Peyer's patch (tissue), 4 donors: ENCODE measurements around the gene ATXN1. TPM values are rescaled to one million over a fixed set of nuclear protein-coding genes. Genes with fewer than 3 reads are reported as not detected.

ENCODE experiments used
- DNase-seq, 3 donors: peaks; one replicate each; pipeline ENCODE4 v3.0.0-alpha.2; 2017 to 2019
- H3K27ac ChIP-seq, 4 donors: fragments of 200-600 bp; sonication (generic); one replicate each; pipeline ENCODE4 v1.5.1; 2016 to 2019
- H3K27me3 ChIP-seq, 2 donors: fragments of 200-600 bp; sonication (generic); one replicate each; pipeline ENCODE4 v1.5.1; 2019
- H3K36me3 ChIP-seq, 3 donors: fragments of 200-600 bp; sonication (generic); one replicate each; pipeline ENCODE4 v1.5.1; 2016 to 2019
- H3K4me1 ChIP-seq, 4 donors: fragments of 200-600 bp; sonication (generic); one replicate each; pipeline ENCODE4 v1.5.1; 2016 to 2019
- H3K4me3 ChIP-seq, 4 donors: fragments of 200-600 bp; sonication (generic); 1 replicate in 3 of 4; 2 replicates in 1 of 4; pipeline ENCODE4 v1.5.1; 2016 to 2019; ENCODE audit warnings: mild to moderate bottlenecking in 1 of 4
- H3K9me3 ChIP-seq, 4 donors: fragments of 200-600 bp; sonication (generic); one replicate each; pipeline ENCODE4 v1.5.1; 2016 to 2019; ENCODE audit warnings: mild to moderate bottlenecking in 1 of 4
- CTCF ChIP-seq, 6 experiments: fragments of 450-650 bp in 4 of 6; fragments of 200-600 bp in 2 of 6; sonication (generic) in 1 of 6; IDR thresholded peaks; one replicate each; pipeline ENCODE4 v1.5.1; 2017 to 2019; ENCODE audit warnings: antibody characterized with exemption in 6 of 6, mild to moderate bottlenecking in 3 of 6, moderate library complexity in 1 of 6
- POLR2A ChIP-seq, 2 donors: fragments of 450-650 bp; IDR thresholded peaks; one replicate each; pipeline ENCODE4 v1.5.1; 2017; ENCODE audit warnings: antibody characterized with exemption in 2 of 2, mild to moderate bottlenecking in 2 of 2, moderate library complexity in 2 of 2
- total RNA-seq, 4 donors: library from RNA; depleted of rRNA; stranded (reverse); fragments of >200 nt; gene quantifications; one replicate each; pipeline ENCODE4 v1.1.0, GENCODE V29; 2016

The ATXN1 gene
- total RNA-seq, 4 donors from 2014 or later: 34.7 to 48.5 (median 43.1) TPM

DNA sequence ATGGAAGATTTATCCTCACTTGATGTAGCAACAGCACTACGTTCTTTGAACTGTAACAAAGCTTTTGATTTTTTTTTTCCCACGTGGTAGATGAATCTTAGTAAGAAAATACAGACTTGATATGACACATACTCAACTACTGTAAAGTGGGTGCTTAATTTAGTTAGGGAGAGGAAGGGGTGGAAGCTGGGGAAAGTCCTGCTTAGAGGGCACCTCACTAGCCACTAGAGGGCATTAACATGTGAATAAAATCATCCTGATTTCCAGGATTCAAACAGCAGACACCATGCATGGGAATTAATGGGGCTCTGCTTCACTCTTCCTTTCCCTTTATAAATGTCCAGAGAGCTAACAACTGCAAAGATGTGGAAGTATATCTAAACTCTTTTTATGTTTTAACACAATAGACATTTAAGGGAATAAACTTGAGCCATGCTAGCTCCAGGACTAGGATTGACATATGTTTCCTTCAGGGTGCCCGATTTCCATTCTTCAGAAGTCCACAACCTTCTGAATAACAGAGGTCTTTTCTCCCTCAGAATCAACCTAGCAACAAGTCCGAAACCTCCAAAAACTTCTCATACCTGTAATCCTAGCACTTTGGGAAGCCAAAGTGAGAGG, 250.1 kb downstream of the ATXN1 start:
- no peaks in the 10 kb centered on the region for H3K27me3 ChIP-seq
- peaks cover 0 to 26% (median 2%) of the 10 kb centered on the region in 4 donors for H3K4me1 ChIP-seq
- no peak for DNase-seq
- H3K27ac ChIP-seq: peak overlapping the region in 1 of 4 donors; percentile 43
- no peak overlapping the region for H3K4me3 ChIP-seq
- TF ChIP-seq CTCF (IDR thresholded peaks at IDR 0.05): peak; percentile 25 to 70 (median 60)
- TF ChIP-seq POLR2A (IDR thresholded peaks at IDR 0.05): no peak
- no peaks in the 10 kb centered on the region for H3K9me3 ChIP-seq
- no peaks in the 10 kb centered on the region for H3K36me3 ChIP-seq

DNA sequence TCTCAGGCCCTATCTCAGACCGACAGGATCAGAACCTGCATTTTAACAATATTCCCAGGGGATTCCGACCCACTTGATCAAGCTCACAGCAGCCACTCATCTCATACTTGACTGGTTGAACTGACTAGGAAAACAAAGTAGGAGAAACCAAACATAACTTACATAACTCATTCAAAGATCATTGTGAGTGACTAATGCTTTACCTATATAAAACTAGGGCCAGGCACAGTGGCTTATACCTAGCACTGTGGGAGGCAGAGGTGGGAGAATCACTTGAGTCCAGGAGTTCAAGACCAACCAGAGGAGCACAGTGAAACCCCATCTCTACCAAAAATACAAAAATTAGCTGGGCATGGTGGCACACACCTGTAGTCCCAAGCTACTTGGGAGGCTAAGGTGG, 251.0 kb downstream of the ATXN1 start:
- no peak overlapping the region for H3K27ac ChIP-seq
- H3K9me3 ChIP-seq: no peaks in the 10 kb centered on the region
- H3K27me3 ChIP-seq: no peaks in the 10 kb centered on the region
- TF ChIP-seq CTCF (IDR thresholded peaks at IDR 0.05) (no peak), POLR2A (IDR thresholded peaks at IDR 0.05) (no peak)
- peaks cover 0 to 26% (median 2%) of the 10 kb centered on the region in 4 donors for H3K4me1 ChIP-seq
- no peak overlapping the region for H3K4me3 ChIP-seq
- no peak for DNase-seq
- H3K36me3 ChIP-seq: no peaks in the 10 kb centered on the region

DNA sequence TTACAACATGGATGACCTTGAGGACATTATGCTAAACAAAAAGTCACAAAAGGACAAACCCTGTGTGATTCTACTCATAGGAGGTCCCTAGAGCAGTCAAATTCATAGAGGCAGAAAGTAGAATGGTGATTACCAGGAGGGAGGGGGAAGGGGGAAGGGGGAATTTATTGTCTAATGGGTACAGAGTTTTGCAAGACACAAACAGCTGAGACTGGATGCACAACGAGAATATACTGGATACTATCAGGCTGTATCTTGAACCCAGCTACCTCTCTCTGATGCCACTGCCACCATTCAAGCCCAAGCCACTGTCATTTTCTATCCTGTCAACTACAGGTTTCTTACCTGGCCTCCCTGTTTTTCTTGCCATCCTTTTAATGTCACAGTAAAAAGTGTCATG, 252.3 kb downstream of the ATXN1 start:
- H3K4me1 ChIP-seq: peaks cover 0 to 25% (median 7%) of the 10 kb centered on the region in 4 donors
- H3K36me3 ChIP-seq: no peaks in the 10 kb centered on the region
- no peak for DNase-seq
- H3K27me3 ChIP-seq: no peaks in the 10 kb centered on the region
- TF ChIP-seq CTCF (IDR thresholded peaks at IDR 0.05) (no peak), POLR2A (IDR thresholded peaks at IDR 0.05) (no peak)
- H3K4me3 ChIP-seq: no peak overlapping the region
- no peaks in the 10 kb centered on the region for H3K9me3 ChIP-seq
- no peak overlapping the region for H3K27ac ChIP-seq

DNA sequence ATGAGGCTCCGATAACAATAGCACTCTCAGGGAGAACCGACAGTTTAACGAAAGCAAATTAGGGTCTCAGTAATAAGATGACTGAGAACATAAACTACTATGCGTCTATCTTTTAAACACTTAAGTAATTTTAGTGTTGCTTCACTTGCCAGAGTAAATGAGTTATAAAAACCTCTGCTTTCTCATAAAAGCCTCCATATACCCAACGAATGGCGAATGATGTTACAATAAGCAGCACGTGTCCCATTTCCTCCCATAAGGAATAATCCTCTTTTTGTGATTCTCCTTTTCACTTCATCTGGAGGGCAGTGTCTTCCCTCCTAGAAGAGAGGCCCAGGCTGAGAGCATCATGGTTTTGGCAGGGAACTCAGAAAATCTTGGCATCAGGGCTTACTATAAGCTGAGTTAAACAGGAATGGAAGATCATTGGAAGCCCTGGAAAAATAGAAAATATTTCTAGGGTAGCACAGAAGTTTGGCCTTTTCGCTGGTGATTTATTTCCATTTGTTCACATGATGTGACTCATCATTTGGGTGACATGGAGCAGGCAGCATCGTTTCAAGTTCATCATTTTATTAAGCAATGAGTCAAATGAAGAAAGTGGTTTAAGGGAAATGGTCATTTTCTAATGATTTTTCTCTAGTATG, 255.4 kb downstream of the ATXN1 start:
- DNase-seq: no peak
- TF ChIP-seq CTCF (IDR thresholded peaks at IDR 0.05) (no peak), POLR2A (IDR thresholded peaks at IDR 0.05) (no peak)
- H3K27me3 ChIP-seq: no peaks in the 10 kb centered on the region
- H3K9me3 ChIP-seq: no peaks in the 10 kb centered on the region
- no peak overlapping the region for H3K27ac ChIP-seq
- H3K4me1 ChIP-seq: peaks cover 0 to 5% (median 2%) of the 10 kb centered on the region in 4 donors
- H3K4me3 ChIP-seq: no peak overlapping the region
- H3K36me3 ChIP-seq: no peaks in the 10 kb centered on the region

- Histone ChIP-seq H3K9me3 (no peaks in the 10 kb centered on the region), H3K4me3 (no peak overlapping the region), H3K27me3 (no peaks in the 10 kb centered on the region), H3K27ac (peak overlapping the region in 1 of 4 donors; percentile 32), H3K36me3 (no peaks in the 10 kb centered on the region), H3K4me1 (peaks cover 0 to 5% (median 2%) of the 10 kb centered on the region in 4 donors)
- TF ChIP-seq CTCF (IDR thresholded peaks at IDR 0.05) (no peak), POLR2A (IDR thresholded peaks at IDR 0.05) (no peak)
- peak in 1 of 3 donors; percentile 41 for DNase-seq
These were observed 256.7 kb downstream of the ATXN1 start for GRCh38 chr6:16504609-16505008.
